Thyroid gland (tissue), 4 donors: ENCODE results near the gene NCKAP5L.

Source experiments
- CTCF ChIP-seq, 6 experiments: fragments of 200-600 bp in 3 of 6; fragments of 450-650 bp in 3 of 6; sonication (generic) in 3 of 6; IDR thresholded peaks; one replicate each; pipeline ENCODE4 v1.5.1; 2016 to 2019; ENCODE audit warnings: antibody characterized with exemption in 6 of 6, mild to moderate bottlenecking in 2 of 6, inconsistent platforms in 1 of 6, moderate library complexity in 1 of 6
- POLR2A ChIP-seq, 2 donors: fragments of 450-650 bp; IDR thresholded peaks; one replicate each; pipeline ENCODE4 v1.6.1; 2017; ENCODE audit warnings: antibody characterized with exemption in 2 of 2, mild to moderate bottlenecking in 2 of 2, moderate library complexity in 1 of 2

- TF ChIP-seq POLR2A (IDR thresholded peaks at IDR 0.05) (no peak), CTCF (IDR thresholded peaks at IDR 0.05) (no peak)
Measured at GRCh38 chr12:49811961-49812401, 16.2 kb downstream of the NCKAP5L start.
